ENCODE data around the gene SDK2. TPM values are rescaled to one million over a fixed set of nuclear protein-coding genes. Genes with fewer than 3 reads are reported as not detected.
A peak's percentile ranks its signal among the peaks of the same experiment; 100 is the strongest.

Gene SDK2
- total RNA-seq, 1 donor from 2014 or later, result 1.4 TPM

DNA sequence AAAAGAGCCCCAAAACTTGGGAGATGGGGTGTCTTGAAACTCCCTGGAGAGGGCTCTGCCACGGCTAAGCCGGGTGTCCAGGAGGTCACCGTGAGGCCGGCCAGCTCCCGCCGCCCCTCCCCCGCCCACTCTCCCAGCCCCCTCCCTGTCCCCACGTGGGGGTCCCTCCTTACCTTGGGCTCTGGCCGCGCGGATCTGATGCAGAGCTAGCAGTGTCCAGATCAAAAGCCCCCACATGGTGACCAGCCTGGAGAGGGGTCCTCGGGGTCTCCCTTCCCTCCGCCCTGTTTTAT, 447 bp downstream of the SDK2 start:
- ATAC-seq, result no peak
- no peak for DNase-seq
- peaks cover 76% of the 10 kb centered on the region for H3K27me3 ChIP-seq (ENCODE audit: low read depth)

DNA sequence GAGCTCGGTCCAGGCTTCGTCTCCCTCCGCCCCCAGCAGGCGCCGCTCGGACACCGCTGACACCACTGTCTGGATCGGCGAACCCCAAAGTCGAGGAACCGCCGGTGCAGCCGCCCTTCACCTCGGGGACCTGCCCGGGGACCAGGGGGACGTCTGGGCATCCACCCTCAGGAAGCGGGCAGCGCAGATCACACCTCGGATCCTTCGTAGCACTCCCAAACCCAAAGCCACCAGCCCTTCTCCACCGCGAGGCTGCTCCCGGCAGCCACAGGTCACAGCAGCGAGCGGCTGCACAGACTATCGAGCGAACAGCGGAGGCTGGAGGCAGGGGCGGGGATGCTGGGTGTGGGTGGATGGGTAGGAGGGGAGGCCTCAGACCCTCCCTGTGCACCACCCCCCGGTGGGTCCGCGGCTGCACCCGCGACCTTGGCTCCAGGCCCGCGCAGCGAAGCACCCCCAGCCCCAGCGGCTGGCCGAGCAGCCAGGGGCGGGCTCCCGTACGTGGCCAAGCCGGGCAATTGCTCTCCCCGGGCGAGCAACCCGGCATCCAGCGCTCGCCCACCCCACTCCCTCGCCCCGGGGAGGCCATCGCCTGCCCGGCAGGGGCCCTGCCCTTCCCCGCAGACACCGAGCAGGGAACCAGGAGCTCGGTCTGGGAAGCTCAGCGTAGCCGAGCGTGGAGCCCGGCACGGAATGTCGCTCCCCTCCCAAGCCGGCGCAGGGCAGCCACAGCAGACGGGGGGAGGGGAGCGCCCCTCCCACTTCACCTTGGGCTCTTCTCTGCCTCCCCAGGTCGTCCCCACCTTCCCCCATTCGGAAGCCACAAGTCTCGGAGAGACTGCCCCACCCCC, 1.0 kb downstream of the SDK2 start:
- TF ChIP-seq CTCF (IDR thresholded peaks at IDR 0.05), result no peak
- peak overlapping the region; percentile 52 for H3K4me3 ChIP-seq
- H3K4me1 ChIP-seq, result peaks cover 27% of the 10 kb centered on the region
- no peak for DNase-seq
- H3K36me3 ChIP-seq, result no peaks in the 10 kb centered on the region
- intact Hi-C loops (cut with DNase I), result no loop called here
- no peak overlapping the region for H3K27ac ChIP-seq
- no peaks in the 10 kb centered on the region for H3K9me3 ChIP-seq
- ATAC-seq, result peak; percentile 39 to 41
- H3K27me3 ChIP-seq (ENCODE audit: low read depth), result peaks cover 71% of the 10 kb centered on the region

More for the DNA sequence above, 447 bp downstream of the SDK2 start:
- peaks cover 27% of the 10 kb centered on the region for H3K4me1 ChIP-seq
- no peak for TF ChIP-seq CTCF (IDR thresholded peaks at IDR 0.05)
- no peaks in the 10 kb centered on the region for H3K9me3 ChIP-seq
- H3K27ac ChIP-seq, result no peak overlapping the region
- H3K4me3 ChIP-seq, result peak overlapping the region; percentile 52
- H3K36me3 ChIP-seq, result no peaks in the 10 kb centered on the region
- intact Hi-C loops (cut with DNase I), result no loop called here

GRCh38 chr17:73642659-73643000, 1.6 kb downstream of the SDK2 start:
- Histone ChIP-seq H3K36me3 (no peaks in the 10 kb centered on the region), H3K27me3 (ENCODE audit: low read depth) (peaks cover 66% of the 10 kb centered on the region), H3K4me3 (peak overlapping the region; percentile 52), H3K9me3 (no peaks in the 10 kb centered on the region), H3K4me1 (peaks cover 27% of the 10 kb centered on the region), H3K27ac (no peak overlapping the region)
- DNase-seq, result no peak
- ATAC-seq, result no peak
- intact Hi-C loops (cut with DNase I), result no loop called here
- TF ChIP-seq CTCF (IDR thresholded peaks at IDR 0.05), result no peak

DNA sequence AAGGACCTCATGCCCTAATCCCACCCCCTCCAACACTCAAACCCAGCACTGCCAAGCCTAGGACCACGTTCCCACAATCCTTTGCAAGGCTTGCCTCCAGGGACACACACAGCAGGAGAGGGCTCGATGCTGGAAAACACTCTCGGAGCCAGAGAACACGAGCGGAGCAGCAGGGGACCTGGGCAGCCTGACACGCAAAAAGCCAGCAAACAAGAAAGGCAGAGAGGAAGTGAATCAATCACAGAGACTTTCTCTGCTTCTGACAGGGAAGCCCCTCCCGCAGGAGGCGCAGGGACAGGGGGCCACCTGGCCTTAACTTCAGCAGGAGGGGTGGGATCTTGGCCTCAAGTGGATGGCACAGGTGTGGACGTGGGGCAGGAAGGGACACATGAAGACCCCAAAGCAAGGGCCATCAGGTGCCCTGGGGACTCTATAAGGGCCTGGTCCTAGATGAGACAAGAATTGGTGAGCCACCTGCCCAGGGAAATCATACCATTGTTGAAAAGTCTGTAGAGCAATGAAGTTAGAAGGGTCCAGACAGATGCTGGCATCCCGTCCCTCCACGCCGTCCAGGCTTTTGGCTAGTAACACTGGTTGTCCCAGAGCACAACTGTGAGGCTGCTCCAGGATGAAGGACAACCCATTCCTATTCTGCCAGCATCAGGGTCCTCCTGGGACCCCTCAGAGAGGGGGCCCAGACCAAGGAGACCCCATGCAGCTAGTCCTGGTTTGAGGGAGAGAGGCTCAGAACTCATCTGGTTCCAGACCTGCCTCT, 2.2 kb downstream of the SDK2 start:
- no peak for DNase-seq
- Histone ChIP-seq H3K27me3 (ENCODE audit: low read depth) (peaks cover 60% of the 10 kb centered on the region), H3K4me3 (no peak overlapping the region), H3K4me1 (peaks cover 27% of the 10 kb centered on the region), H3K9me3 (no peaks in the 10 kb centered on the region), H3K27ac (no peak overlapping the region), H3K36me3 (no peaks in the 10 kb centered on the region)
- intact Hi-C loops (cut with DNase I), result no loop called here
- no peak for ATAC-seq
- TF ChIP-seq CTCF (IDR thresholded peaks at IDR 0.05), result no peak

DNA sequence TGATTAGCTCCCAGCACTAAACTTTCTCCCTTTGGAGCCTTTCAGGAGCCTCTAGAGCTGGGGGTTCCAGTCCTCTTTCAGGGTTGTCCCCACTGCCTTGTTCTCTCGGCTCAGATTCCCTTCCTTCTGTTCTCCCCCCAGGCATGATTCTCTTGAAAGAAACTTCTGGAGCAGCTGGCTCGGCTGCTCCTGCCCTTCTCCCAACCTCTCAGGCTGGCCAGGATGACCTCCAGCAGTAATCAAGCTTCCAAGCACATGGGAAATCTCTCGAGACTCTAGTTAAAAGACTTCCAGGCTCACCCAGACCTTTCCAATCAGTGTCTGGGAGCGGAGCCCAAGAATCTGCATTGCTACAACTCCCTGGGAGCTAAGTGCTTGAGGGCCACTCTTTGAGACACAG, 3.6 kb downstream of the SDK2 start:
- H3K27ac ChIP-seq, result no peak overlapping the region
- TF ChIP-seq CTCF (IDR thresholded peaks at IDR 0.05), result no peak
- H3K9me3 ChIP-seq, result no peaks in the 10 kb centered on the region
- intact Hi-C loops (cut with DNase I), result no loop called here
- no peak for DNase-seq
- no peak for ATAC-seq
- H3K27me3 ChIP-seq (ENCODE audit: low read depth), result peaks cover 47% of the 10 kb centered on the region
- H3K4me1 ChIP-seq, result peaks cover 27% of the 10 kb centered on the region
- H3K36me3 ChIP-seq, result no peaks in the 10 kb centered on the region
- no peak overlapping the region for H3K4me3 ChIP-seq
